GM13977 (cell line): ENCODE measurements around the gene BMPER.

Experiments used
- DNase-seq: peaks from one replicate; pipeline ENCODE4 v3.0.0; 2012; ENCODE audit warnings: low spot score
- in situ Hi-C: fragments of 300-500 bp; cut with MboI; formaldehyde crosslinking; loops from one replicate; pipeline ENCODE4 v1.12.0; 2022; ENCODE audit warnings: low sequenced_read_pairs, low pct_unique_long_range_greater_than_20kb, mixed read lengths, inconsistent platforms; ENCODE audit not compliant: unreplicated experiment
- TF ChIP-seq, protein P1 (sequence below): IDR thresholded peaks from 2 replicates; pipeline ENCODE4 v1.5.1; 2012; ENCODE audit warnings: mild to moderate bottlenecking, control low read depth; ENCODE audit not compliant: insufficient read depth; ENCODE audit errors: extremely low read depth, missing control alignments

Gene BMPER

DNA sequence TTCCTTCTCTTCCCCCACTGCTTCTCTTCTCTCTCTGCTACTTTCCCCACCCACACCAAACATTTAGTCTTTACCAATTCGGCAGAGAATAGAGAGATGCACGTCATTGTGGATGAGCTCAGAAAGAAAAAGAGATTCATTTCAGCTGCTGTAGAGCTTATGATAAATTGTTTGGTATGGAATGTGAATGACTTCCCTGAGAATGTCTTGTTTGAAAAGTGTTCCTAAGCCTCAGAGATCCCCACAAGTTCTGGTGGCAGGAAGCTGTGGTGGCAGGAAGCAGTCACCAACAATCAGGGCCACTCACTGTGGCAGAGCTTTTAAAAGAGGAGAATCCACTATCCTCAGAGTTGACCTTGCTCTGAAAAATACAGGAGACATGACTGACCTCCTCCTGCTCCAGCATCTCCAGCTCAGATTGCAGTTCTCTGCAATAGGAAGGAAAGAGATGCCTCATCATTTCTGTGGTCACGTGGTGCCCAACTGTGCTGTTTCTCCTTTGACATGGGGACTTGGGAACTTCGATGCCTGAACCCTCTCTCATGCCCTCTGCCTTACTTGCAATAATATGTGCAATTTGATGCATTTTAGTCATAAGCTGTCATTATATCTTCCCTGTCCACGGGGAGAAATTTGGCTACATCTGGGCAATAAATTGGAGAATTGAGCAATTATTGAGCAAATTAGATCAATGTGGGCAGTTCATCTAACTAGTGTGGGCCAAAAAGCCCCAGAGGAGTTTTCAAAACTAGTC is 76.5 kb downstream of the BMPER start:
- DNase-seq: no peak
- in situ Hi-C loops: no loop called here
- TF ChIP-seq, protein P1, sequence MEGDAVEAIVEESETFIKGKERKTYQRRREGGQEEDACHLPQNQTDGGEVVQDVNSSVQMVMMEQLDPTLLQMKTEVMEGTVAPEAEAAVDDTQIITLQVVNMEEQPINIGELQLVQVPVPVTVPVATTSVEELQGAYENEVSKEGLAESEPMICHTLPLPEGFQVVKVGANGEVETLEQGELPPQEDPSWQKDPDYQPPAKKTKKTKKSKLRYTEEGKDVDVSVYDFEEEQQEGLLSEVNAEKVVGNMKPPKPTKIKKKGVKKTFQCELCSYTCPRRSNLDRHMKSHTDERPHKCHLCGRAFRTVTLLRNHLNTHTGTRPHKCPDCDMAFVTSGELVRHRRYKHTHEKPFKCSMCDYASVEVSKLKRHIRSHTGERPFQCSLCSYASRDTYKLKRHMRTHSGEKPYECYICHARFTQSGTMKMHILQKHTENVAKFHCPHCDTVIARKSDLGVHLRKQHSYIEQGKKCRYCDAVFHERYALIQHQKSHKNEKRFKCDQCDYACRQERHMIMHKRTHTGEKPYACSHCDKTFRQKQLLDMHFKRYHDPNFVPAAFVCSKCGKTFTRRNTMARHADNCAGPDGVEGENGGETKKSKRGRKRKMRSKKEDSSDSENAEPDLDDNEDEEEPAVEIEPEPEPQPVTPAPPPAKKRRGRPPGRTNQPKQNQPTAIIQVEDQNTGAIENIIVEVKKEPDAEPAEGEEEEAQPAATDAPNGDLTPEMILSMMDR: no peak

DNA sequence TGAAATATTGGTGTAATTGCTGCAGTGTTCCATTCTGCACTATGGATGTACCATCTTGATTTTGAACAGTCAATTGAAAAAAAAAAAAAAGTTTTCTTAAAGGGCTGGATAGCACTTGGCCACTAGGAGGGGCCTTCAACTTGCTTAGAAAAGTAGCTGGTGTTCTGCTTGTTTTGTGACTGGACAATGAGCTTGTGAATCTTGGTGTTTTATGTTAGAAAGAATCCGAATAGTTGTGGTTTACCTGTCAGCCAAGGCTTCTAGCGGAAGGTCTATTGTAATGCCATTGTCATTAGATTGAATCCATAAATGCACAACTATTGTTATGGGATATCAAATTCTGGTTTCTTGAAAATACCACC is 77.1 kb downstream of the BMPER start:
- in situ Hi-C loops: no loop called here
- no peak for DNase-seq
- TF ChIP-seq, protein P1: no peak

- DNase-seq: no peak
- in situ Hi-C loops: no loop called here
- TF ChIP-seq, protein P1: no peak
These were observed 81.1 kb downstream of the BMPER start for GRCh38 chr7:33986451-33986850.

DNA sequence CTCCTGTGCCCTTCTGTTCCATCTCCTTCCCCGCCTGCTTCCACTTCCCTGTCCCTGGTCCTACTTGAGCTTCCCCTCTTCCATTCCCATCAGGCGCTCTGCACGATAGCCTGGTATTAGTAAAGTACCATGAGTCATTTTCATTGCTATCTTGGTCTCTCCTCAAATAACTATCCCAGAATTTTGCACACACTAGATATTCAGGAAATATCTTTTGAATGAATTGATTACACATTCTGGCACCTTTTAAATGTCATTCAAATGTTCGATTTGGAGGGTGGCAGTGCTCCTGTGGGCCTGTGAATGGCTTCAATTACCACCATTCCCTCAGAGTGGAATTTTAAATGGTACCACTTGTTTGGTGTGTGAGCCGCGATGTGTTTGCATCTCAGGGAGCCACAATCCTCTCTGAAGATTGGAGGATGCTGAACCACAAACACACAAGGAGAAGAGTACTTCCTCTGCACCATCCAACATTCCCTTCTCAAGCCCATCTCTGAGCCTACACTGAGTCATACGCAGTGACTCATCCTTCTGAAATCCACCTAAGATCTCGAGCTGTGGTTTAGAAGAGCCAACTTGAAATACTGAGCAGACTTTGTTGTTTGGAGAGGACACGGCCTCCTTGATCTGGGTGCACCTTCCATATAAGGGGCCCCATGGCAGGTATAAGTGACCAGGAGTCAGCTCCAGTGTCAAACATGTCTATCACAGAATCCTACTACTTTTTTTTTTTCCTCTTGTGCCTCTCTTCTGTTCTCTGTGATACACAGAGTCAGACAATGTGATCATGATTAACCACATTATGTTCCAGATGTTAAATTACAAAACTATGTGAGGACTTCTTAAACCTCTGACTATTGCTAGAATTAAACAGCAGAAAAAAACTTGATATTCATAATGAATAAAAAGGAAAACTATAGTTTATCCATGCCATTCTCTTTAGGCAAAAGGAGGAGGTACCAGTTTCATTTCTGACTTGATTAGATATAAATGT is 81.9 kb downstream of the BMPER start:
- TF ChIP-seq, protein P1: no peak
- in situ Hi-C loops: no loop called here
- DNase-seq: no peak

GRCh38 chr7:33996899-33997298 is 91.6 kb downstream of the BMPER start:
- TF ChIP-seq, protein P1: no peak
- no peak for DNase-seq
- in situ Hi-C loops: no loop called here

DNA sequence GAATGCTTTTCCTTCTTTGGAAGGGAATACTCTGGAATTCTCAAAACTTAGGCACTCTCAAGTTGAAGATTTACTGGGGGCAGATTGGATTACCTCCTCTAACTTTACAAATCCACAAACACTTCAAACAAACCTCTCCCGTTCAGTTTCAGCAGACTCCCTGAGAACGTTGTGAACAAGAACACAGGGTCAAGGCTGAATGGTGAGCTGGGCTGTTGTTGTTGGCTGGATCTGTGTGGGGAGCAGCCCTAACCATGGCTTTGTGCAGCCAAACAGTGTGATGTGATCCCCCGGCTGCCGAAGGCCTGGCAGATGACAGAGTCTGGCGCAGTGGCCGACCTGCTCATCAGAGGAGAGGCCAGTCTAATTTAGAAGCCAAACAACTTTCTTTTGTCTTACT is 93.1 kb downstream of the BMPER start:
- in situ Hi-C loops: no loop called here
- TF ChIP-seq, protein P1: no peak

More for the DNA sequence above, 93.1 kb downstream of the BMPER start:
- DNase-seq: no peak
